Stomach (tissue), 19 donors: ENCODE measurements around the gene PPP1R12A. TPM values are rescaled to one million over a fixed set of nuclear protein-coding genes. Genes with fewer than 3 reads are reported as not detected.
A peak's percentile ranks its signal among the peaks of the same experiment; 100 is the strongest.

Experiments
- DNase-seq, 2 donors: peaks; one replicate each; pipeline versions ENCODE4 v3.0.0 to v3.0.0-alpha.2; 2013 to 2019
- H3K27ac ChIP-seq, 5 donors: fragments of 200-600 bp in 4 of 5; sonication (generic) in 4 of 5; one replicate each; pipeline ENCODE4 v1.5.1; 2013 to 2019; ENCODE audit warnings: mild to moderate bottlenecking in 1 of 5, moderate library complexity in 1 of 5
- H3K27me3 ChIP-seq, 3 donors: fragments of 200-600 bp; sonication (generic); one replicate each; pipeline ENCODE4 v1.5.1; 2017 to 2019; ENCODE audit warnings: mixed run types in 1 of 3
- H3K36me3 ChIP-seq, 4 donors: fragments of 200-600 bp; sonication (generic); 1 replicate in 3 of 4; 2 replicates in 1 of 4; pipeline ENCODE4 v1.5.1; 2016 to 2019
- H3K4me1 ChIP-seq, 4 donors: fragments of 200-600 bp; sonication (generic); one replicate each; pipeline ENCODE4 v1.5.1; 2016 to 2019
- H3K4me3 ChIP-seq, 4 donors: fragments of 200-600 bp; sonication (generic) in 3 of 4; one replicate each; pipeline ENCODE4 v1.5.1; 2016 to 2019; ENCODE audit warnings: mild to moderate bottlenecking in 1 of 4
- H3K9me3 ChIP-seq, 4 donors: fragments of 200-600 bp; sonication (generic); one replicate each; pipeline ENCODE4 v1.5.1; 2016 to 2019
- CTCF ChIP-seq, 7 experiments: fragments of 450-650 bp in 4 of 7; fragments of 200-600 bp in 3 of 7; sonication (generic) in 3 of 7; IDR thresholded peaks; one replicate each; pipeline ENCODE4 v1.5.1; 2016 to 2019; ENCODE audit warnings: antibody characterized with exemption in 7 of 7, control low read depth in 2 of 7, mild to moderate bottlenecking in 1 of 7
- EP300 ChIP-seq: sonication (generic); formaldehyde crosslinking; IDR thresholded peaks from one replicate; pipeline ENCODE4 v1.6.1; 2017; ENCODE audit warnings: antibody characterized with exemption
- POLR2A ChIP-seq, 4 donors: fragments of 450-650 bp; IDR thresholded peaks; one replicate each; pipeline ENCODE4 v1.6.1; 2016; ENCODE audit warnings: antibody characterized with exemption in 4 of 4, control low read depth in 2 of 4, mild to moderate bottlenecking in 1 of 4, moderate library complexity in 1 of 4
- POLR2AphosphoS5 ChIP-seq, 3 donors: sonication (generic); formaldehyde crosslinking; IDR thresholded peaks; one replicate each; pipeline ENCODE4 v1.6.1; 2016; ENCODE audit warnings: antibody characterized with exemption in 3 of 3
- WGBS, 5 donors: extraction: QIAGEN DNeasy Blood & Tissue Kit in 3 of 5; methylation state at CpG; one replicate each; pipeline versions ENCODE4 v1.1.5 to v1.1.7; 2013 to 2018; 5-methylcytosine and 5-hydroxymethylcytosine counted together
- intact Hi-C: fragments of 100-400 bp; cut with DNase I; formaldehyde crosslinking; loops from one replicate; pipeline ENCODE4 v1.15.1; 2023; ENCODE audit warnings: low total_unique reads
- long read RNA-seq, 10 donors: transcript quantifications; one replicate each; lab custom pipeline, GENCODE V29; 2026
- polyA plus RNA-seq, 3 donors: library from polyadenylated mRNA; stranded (reverse); fragments of 200-250 nt; gene quantifications; one replicate each; pipeline ENCODE4 v1.2.3, GENCODE V29; 2013
- total RNA-seq, 5 donors: library from RNA; depleted of rRNA; stranded (reverse); fragments of >200 nt; gene quantifications; one replicate each; pipeline versions ENCODE4 v1.1.0 to v1.2.3, GENCODE V29; 2014 to 2016
- donor health status: healthy with polysubstance abuse.
- donor health status: Bipolar disorder and iron deficiency.
- donor health status: healthy.

Gene PPP1R12A
- 100 to 1,000 TPM in 3 of 5 donors, 10 to 100 TPM in 2; 85.3 to 425 (median 188) TPM for total RNA-seq
- polyA plus RNA-seq = 100 to 1,000 TPM in 1 of 3 donors, 10 to 100 TPM in 1, 1 to 10 TPM in 1; 7.5 to 125 (median 28.4) TPM
- long read RNA-seq, donor 1, partial matches to known transcripts = 0 of 4 reads
- long read RNA-seq, donor 1, other reads (novel, unspliced or antisense) = 0 of 4 reads
- long read RNA-seq, donor 2, partial matches to known transcripts = 25 of 25 reads
- long read RNA-seq, donor 2, other reads (novel, unspliced or antisense) = 0 of 25 reads
- long read RNA-seq, donor 3, partial matches to known transcripts = 0 of 5 reads
- long read RNA-seq, donor 3, other reads (novel, unspliced or antisense) = 0 of 5 reads
- long read RNA-seq, donor 4, partial matches to known transcripts = 0 of 1 reads
- long read RNA-seq, donor 4, other reads (novel, unspliced or antisense) = 0 of 1 reads
- long read RNA-seq, donor 5, partial matches to known transcripts = 7 of 9 reads
- long read RNA-seq, donor 5, other reads (novel, unspliced or antisense) = 0 of 9 reads
- long read RNA-seq, donor 6, partial matches to known transcripts = 16 of 24 reads
- long read RNA-seq, donor 6, other reads (novel, unspliced or antisense) = 0 of 24 reads
- long read RNA-seq, donor 7, transcript PPP1R12A-212 (3 exons, 443 nt) = major isoform, 7 of 25 reads
- long read RNA-seq, donor 7, partial matches to known transcripts = 16 of 25 reads
- long read RNA-seq, donor 7, other reads (novel, unspliced or antisense) = 0 of 25 reads
- long read RNA-seq, donor 8, partial matches to known transcripts = 8 of 10 reads
- long read RNA-seq, donor 8, other reads (novel, unspliced or antisense) = 0 of 10 reads
- long read RNA-seq, donor 9, transcript PPP1R12A-212 (3 exons, 443 nt) = major isoform, 6 of 15 reads
- long read RNA-seq, donor 9, partial matches to known transcripts = 7 of 15 reads
- long read RNA-seq, donor 9, other reads (novel, unspliced or antisense) = 0 of 15 reads
- long read RNA-seq, donor 10 = 0 reads

GRCh38 chr12:79935021-79935623 lies at the start of gene PPP1R12A:
PPP1R12A (minus strand) TSS chr12:79935097; CDS start chr12:79934931, 166 bp downstream.
- Histone ChIP-seq H3K36me3 (no peaks in the 10 kb centered on the region), H3K27me3 (no peaks in the 10 kb centered on the region), H3K27ac (peak within 1 kb of the TSS; percentile 95 to 98 (median 98)), H3K9me3 (no peaks in the 10 kb centered on the region), H3K4me1 (peaks cover 7 to 55% (median 34%) of the 10 kb centered on the region in 4 donors), H3K4me3 (peak within 1 kb of the TSS; percentile 77 to 90 (median 89))
- peak in 2 of 4 donors; percentile 95 to 96 for TF ChIP-seq POLR2A (IDR thresholded peaks at IDR 0.05)
- no peak for TF ChIP-seq EP300
- TF ChIP-seq CTCF (IDR thresholded peaks at IDR 0.05) = peak in 1 of 7 experiments; percentile 24
- TF ChIP-seq POLR2AphosphoS5 (IDR thresholded peaks at IDR 0.05) = peak; percentile 99 to 100 (median 99)
- DNase-seq = peak; percentile 96 to 99
- WGBS, 5 donors = 0 to 1% (median 0%) methylated on average over 36 to 44 of the region's 44 CpGs
- intact Hi-C loops = no loop called here

- peak in 1 of 2 donors; percentile 17 for DNase-seq
- 41 to 63% (median 52%) methylated on average over 6 of the region's 6 CpGs for WGBS, 5 donors
- Histone ChIP-seq H3K4me3 (no peak overlapping the region), H3K27ac (no peak overlapping the region), H3K9me3 (no peaks in the 10 kb centered on the region), H3K36me3 (no peaks in the 10 kb centered on the region), H3K27me3 (no peaks in the 10 kb centered on the region), H3K4me1 (peaks cover 0 to 16% (median 5%) of the 10 kb centered on the region in 4 donors)
- TF ChIP-seq POLR2A (IDR thresholded peaks at IDR 0.05) (no peak), POLR2AphosphoS5 (IDR thresholded peaks at IDR 0.05) (no peak), CTCF (IDR thresholded peaks at IDR 0.05) (no peak), EP300 (no peak)
- intact Hi-C loops = no loop called here
Observed at GRCh38 chr12:79983986-79984620, 49.2 kb upstream of the PPP1R12A start.

GRCh38 chr12:79983492-79983891 lies 48.6 kb upstream of the PPP1R12A start:
- no peak overlapping the region for H3K4me3 ChIP-seq
- no peak for DNase-seq
- H3K27ac ChIP-seq = no peak overlapping the region
- TF ChIP-seq POLR2A (IDR thresholded peaks at IDR 0.05) = no peak
- no peak for TF ChIP-seq CTCF (IDR thresholded peaks at IDR 0.05)
- no peak for TF ChIP-seq EP300
- no peak for TF ChIP-seq POLR2AphosphoS5 (IDR thresholded peaks at IDR 0.05)
- H3K36me3 ChIP-seq = no peaks in the 10 kb centered on the region
- no peaks in the 10 kb centered on the region for H3K27me3 ChIP-seq
- peaks cover 0 to 16% (median 5%) of the 10 kb centered on the region in 4 donors for H3K4me1 ChIP-seq
- no peaks in the 10 kb centered on the region for H3K9me3 ChIP-seq
- intact Hi-C loops = no loop called here
- 41 to 93% (median 87%) methylated on average over 2 of the region's 2 CpGs for WGBS, 5 donors
